Upper lobe of right lung (tissue), 1 donor: ENCODE data around the gene KISS1. TPM values are rescaled to one million over a fixed set of nuclear protein-coding genes. Genes with fewer than 3 reads are reported as not detected.

ENCODE experiments used
- ATAC-seq: fragments of 200-7000 bp; cut with Tn5 transposase; one replicate; pipeline ENCODE4 v1.9.1; 2020; ENCODE audit warnings: mild to moderate bottlenecking, moderate library complexity
- DNase-seq: peaks from one replicate; pipeline ENCODE4 v3.0.0-alpha.2; 2020
- H3K27ac ChIP-seq: fragments of 200-600 bp; one replicate; pipeline ENCODE4 v1.8.0; 2022
- H3K27me3 ChIP-seq: fragments of 200-600 bp; one replicate; pipeline ENCODE4 v1.8.0; 2022; ENCODE audit warnings: mild to moderate bottlenecking
- H3K36me3 ChIP-seq: fragments of 200-600 bp; one replicate; pipeline ENCODE4 v1.8.0; 2022
- H3K4me1 ChIP-seq: fragments of 200-600 bp; one replicate; pipeline ENCODE4 v1.8.0; 2022
- H3K4me3 ChIP-seq: fragments of 200-600 bp; one replicate; pipeline ENCODE4 v1.8.0; 2022; ENCODE audit warnings: mild to moderate bottlenecking
- H3K9me3 ChIP-seq: fragments of 200-600 bp; one replicate; pipeline ENCODE4 v1.8.0; 2022
- intact Hi-C: fragments of 100-400 bp; cut with DNase I; formaldehyde crosslinking; loops from one replicate; pipeline ENCODE4 v1.11.0; 2022
- total RNA-seq: library from RNA; stranded (reverse); fragmentation: NEBNext Ultra II Directional; extraction: Animal tissue kit (Norgen Biotek cat#: 25700); gene quantifications from one replicate; pipeline ENCODE4 v1.2.1, GENCODE V29; 2021
- TF ChIP-seq, protein P1 (sequence below): fragments of 200-600 bp; IDR thresholded peaks from one replicate; pipeline ENCODE4 v1.8.0; 2022; ENCODE audit warnings: antibody characterized with exemption
- donor health status: DM: no; HTN: yes; CAD: no; lungs with severe emphysema.

KISS1 gene
- total RNA-seq, 1 donor from 2014 or later: 2.9 TPM

DNA sequence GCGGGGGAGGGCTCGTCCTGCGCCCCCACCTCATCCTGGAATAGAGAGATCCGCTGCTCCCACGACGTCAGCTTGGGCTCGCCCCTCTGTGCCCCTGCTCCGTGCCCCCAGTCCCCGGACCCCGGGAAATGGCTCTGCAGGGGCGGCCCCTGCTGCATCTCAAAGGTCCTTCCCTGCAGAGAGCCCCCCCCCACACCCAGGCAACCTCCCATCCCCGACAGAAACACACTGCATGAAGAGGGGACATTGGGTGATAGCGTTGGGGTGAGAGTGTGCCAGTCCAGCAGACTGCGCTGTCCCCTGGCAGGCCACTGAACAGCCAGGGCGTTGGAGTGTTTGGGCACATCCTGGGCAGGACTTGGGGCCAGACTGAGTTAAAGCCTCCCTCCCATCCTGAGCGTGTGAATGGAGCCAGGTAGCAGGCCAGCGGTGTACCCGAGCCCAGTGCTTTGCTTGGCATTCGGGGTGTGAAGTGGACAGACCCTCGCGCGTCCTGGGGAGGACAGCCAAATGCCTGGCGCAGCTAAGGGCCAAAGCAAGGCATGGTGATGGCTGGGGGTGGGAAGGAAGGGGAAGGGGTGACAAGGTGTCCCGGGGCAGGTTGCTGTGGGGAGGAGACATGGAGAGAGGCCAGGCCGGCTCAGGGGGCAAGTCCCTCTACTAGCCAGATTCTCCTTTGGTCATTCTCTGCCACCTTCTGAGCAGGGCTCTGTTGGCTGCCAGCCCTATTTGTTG lies 43.8 kb downstream of the KISS1 start:
- Histone ChIP-seq H3K27ac (no peak overlapping the region), H3K36me3 (no peaks in the 10 kb centered on the region), H3K27me3 (no peaks in the 10 kb centered on the region), H3K4me3 (peak overlapping the region; percentile 71), H3K4me1 (peaks cover 12% of the 10 kb centered on the region), H3K9me3 (no peaks in the 10 kb centered on the region)
- peak; percentile 22 for ATAC-seq
- DNase-seq: no peak
- TF ChIP-seq, protein P1, sequence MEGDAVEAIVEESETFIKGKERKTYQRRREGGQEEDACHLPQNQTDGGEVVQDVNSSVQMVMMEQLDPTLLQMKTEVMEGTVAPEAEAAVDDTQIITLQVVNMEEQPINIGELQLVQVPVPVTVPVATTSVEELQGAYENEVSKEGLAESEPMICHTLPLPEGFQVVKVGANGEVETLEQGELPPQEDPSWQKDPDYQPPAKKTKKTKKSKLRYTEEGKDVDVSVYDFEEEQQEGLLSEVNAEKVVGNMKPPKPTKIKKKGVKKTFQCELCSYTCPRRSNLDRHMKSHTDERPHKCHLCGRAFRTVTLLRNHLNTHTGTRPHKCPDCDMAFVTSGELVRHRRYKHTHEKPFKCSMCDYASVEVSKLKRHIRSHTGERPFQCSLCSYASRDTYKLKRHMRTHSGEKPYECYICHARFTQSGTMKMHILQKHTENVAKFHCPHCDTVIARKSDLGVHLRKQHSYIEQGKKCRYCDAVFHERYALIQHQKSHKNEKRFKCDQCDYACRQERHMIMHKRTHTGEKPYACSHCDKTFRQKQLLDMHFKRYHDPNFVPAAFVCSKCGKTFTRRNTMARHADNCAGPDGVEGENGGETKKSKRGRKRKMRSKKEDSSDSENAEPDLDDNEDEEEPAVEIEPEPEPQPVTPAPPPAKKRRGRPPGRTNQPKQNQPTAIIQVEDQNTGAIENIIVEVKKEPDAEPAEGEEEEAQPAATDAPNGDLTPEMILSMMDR: no peak
- intact Hi-C loops: no loop called here

DNA sequence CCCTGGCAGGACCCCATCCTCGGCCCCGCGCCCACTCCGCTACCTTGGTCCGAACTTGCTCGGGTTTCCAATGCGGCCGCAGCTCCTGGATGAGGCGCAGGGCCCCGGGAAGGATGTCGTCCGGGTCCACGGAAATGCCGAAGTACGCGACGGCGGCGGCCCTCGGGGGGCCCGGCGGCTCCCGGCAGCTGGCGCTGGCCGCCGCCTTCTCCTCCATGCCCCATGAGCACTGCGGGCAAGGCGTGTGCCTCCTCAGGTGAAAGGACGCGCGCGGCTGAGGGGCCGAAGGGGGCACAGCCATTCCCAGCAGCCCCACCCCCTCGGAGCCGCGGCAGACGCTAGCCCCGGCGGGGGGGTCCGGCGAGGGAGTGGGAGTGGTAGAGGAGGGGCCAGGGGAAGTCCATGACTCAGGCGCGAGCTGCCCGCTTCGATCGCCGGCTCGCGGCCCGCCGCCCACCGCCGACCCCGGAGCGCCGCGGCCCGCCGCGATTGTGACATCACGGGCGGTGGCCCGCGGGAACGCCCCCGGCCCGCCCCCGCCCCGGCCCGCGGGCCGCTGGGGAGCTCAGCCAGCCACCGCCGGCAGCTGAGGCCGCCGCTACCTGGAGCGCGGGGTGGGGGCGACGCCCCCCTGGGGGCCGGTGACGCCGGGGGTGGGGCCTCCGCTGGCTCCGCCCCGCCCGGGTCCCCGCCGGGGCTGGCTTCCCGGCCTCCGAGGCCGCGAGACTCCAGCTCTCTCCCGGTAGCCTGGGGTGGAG lies 44.6 kb downstream of the KISS1 start, which contains the start of gene ETNK2:
TSS of gene ETNK2 (minus strand) at position 493 of the 758 bp plus-strand sequence. CDS start at position 301, 192 bp downstream.
- Histone ChIP-seq H3K4me3 (peak within 1 kb of the TSS; percentile 71), H3K9me3 (no peaks in the 10 kb centered on the region), H3K4me1 (peaks cover 12% of the 10 kb centered on the region), H3K27me3 (no peaks in the 10 kb centered on the region), H3K27ac (peak within 1 kb of the TSS; percentile 36), H3K36me3 (no peaks in the 10 kb centered on the region)
- TF ChIP-seq, protein P1: no peak
- DNase-seq (peak; percentile 83), ATAC-seq (peak; percentile 71)
- intact Hi-C loops: no loop called here

DNA sequence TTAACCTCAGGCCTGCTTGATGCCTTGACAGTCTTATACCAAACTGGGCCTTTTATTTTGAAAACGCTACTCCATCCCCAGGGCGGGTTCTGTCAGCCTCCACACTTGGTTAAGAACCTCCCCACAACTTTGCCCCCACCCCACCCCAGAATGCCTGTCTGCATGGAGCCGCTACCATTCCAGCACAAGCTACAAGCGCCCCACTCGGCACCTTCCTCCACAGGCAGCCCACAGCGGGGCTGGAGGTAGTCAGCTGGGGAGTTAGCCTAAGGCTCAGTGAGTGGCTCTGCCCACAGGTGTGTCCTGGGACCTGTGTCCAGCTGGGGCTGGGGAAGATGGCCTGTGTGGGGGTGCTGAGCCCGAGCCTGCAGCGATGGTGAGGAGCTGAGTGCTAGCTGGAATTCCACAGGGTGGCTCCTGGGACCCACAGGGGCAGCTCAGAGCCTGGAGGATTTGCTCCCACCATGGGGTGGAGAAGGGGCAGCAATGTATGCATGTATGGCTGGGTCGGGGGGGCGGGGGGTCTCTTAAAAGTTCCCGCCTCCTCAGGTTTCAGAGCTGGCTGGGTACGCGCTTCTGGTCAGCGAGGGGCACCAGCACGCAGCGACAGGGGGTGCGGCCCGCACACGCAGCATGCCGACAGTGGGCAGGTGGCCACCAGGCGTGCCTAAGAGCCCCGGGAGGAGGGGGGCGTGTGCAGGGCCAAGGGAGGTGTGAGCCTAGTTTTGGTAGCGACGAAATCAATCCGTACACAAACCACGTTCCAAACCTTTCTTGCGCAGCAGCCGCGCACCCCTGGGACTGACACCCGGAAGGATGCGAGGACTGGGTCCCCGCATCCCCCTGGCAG lies 45.4 kb downstream of the KISS1 start:
- Histone ChIP-seq H3K27ac (peak overlapping the region; percentile 36), H3K9me3 (no peaks in the 10 kb centered on the region), H3K36me3 (no peaks in the 10 kb centered on the region), H3K4me1 (peaks cover 12% of the 10 kb centered on the region), H3K4me3 (peak overlapping the region; percentile 71), H3K27me3 (no peaks in the 10 kb centered on the region)
- DNase-seq (no peak), ATAC-seq (peak; percentile 5)
- intact Hi-C loops: no loop called here
- TF ChIP-seq, protein P1: no peak

DNA sequence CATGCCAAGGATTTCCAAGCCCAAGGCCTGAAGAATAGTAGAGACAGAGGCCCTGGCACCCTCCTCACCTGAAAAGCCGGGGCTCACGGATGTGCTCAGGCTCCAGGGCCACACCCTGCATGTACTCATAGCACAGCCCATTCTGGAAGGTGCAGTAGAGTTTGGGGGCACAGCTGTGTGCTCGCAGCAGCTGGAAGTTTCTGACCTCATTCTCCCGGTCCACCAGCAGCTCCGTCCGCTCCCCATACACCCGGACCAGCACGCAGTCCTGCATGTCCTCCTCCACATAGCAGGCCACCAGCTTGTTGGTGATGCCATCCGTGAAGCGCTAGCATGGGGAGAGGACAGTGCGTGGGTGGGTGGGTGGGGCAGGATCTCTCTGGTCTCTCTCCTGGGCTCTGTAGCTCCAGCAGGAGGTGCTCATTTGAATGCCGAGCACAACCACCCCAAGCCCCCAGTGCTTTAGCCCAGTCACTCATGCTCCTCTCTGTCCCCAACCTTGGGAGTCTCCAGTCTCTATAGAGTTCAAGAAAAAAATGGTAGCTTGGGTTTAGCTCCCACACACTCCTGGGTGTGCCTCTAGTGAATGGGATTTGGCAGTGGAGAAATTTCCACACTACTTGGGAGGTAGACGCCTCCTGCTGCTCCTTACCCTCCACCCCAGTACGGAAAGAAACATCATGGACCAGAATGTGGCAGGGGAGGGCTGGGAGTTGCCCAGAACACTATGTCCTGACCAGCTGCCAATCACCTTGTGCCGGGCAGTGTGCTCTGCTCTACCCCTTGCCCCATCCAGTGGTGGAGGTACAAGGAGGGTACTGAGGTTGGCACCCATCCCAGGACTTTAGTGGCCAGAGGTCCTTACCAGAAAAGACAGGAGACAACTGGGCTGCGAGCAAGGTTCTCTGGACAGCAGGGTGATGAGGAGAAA lies 46.4 kb downstream of the KISS1 start:
- H3K36me3 ChIP-seq: no peaks in the 10 kb centered on the region
- peak; percentile 3 for ATAC-seq
- intact Hi-C loops: no loop called here
- peaks cover 12% of the 10 kb centered on the region for H3K4me1 ChIP-seq
- TF ChIP-seq, protein P1: no peak
- H3K9me3 ChIP-seq: no peaks in the 10 kb centered on the region
- H3K27ac ChIP-seq: no peak overlapping the region
- no peak for DNase-seq
- no peak overlapping the region for H3K4me3 ChIP-seq
- H3K27me3 ChIP-seq: no peaks in the 10 kb centered on the region
